HG02678 (cell line): ENCODE data around the gene DENND6A.

Experiments used
- ATAC-seq: cut with Tn5 transposase; IDR thresholded peaks from one replicate; pipeline ENCODE4 v1.9.1; 2021; ENCODE audit warnings: mild to moderate bottlenecking, moderate library complexity; ENCODE audit not compliant: unreplicated experiment

Gene DENND6A

DNA sequence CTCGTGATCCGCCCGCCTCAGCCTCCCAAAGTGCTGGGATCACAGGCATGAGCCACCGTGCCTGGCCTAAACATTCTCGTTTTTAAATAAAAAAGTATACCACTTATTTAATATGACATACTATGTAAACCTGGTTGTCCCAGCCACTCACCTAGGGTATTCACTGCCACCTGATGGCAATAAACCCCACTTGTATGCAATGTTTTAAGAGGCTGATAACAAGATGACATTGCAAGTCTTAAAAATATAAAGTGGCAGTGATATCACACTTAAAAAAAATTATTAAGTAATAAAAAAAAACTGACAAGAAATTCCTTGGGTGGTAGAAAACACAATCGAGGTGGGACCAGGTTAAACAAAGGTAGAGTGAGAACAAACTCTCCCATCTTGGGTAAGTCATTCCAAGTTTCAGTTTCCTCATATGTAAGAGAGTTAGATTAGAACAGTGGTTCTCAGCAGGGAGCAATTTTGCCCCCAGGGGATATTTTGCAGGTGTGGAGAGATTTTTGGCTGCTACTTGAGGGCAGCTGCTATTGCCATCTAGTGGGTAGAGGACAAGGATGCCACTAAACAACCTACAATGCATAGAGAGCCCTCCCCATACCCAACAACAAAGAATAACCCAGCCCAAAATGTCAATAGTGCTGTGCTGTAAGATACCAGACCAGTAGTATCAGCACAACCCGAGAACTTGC, 110.3 kb downstream of the DENND6A start:
- no peak for ATAC-seq

- ATAC-seq: no peak
Observed at GRCh38 chr3:57577801-57578200, 115.1 kb downstream of the DENND6A start.

- no peak for ATAC-seq
Observed at GRCh38 chr3:57575966-57576626, 116.8 kb downstream of the DENND6A start.
